K562 (cell line): ENCODE data around the gene SCARB2. TPM values are rescaled to one million over a fixed set of nuclear protein-coding genes. Genes with fewer than 3 reads are reported as not detected.

Experiments
- ATAC-seq: fragments of 200-7000 bp; cut with Tn5 transposase; 3 replicates; pipeline ENCODE4 v1.9.1; 2020; ENCODE audit warnings: moderate library complexity
- BruUV-seq: library from RNA; stranded (reverse); fragments of 400-500 nt; replicated peaks from 2 replicates; lab custom pipeline; 2021; lab: Mats Ljungman, UMichigan
- CTCF ChIA-PET: fragments of 300-600 bp; formaldehyde crosslinking; extraction: SDS; loops from one replicate; lab custom pipeline; 2021; ENCODE audit warnings: low intra/inter-chr PET ratio; lab: Yijun Ruan, JAX
- POLR2A ChIA-PET: fragments of 300-600, 350-650 bp; sonication (Branson Sonifier 250); formaldehyde crosslinking; extraction: SDS; loops from one replicate; lab custom pipeline; 2021; ENCODE audit warnings: antibody characterized with exemption, inconsistent platforms; lab: Yijun Ruan, JAX
- DNase-seq, 4 experiments: peaks; one replicate each; pipeline versions ENCODE4 v3.0.0 to v3.0.0-alpha.2; 2011 to 2018; ENCODE audit warnings: low spot score in 3 of 4, mixed read lengths in 3 of 4; ENCODE audit errors: extremely low read depth in 1 of 4
- FAIRE-seq: peaks from 2 replicates; lab custom pipeline; 2011; peaks lifted over from hg19 to GRCh38; lab: Jason Lieb, UNC
- H2AFZ ChIP-seq: 2 replicates; pipeline ENCODE4 v1.6.0; 2011; ENCODE audit warnings: low read depth, low read length, control low read depth, inconsistent platforms
- H3K27ac ChIP-seq: fragments of 200-600 bp; 3 replicates; pipeline ENCODE4 v1.8.0; 2011; ENCODE audit warnings: low read depth, mild to moderate bottlenecking, control low read depth, inconsistent platforms, low read length, moderate library complexity, mixed read lengths; ENCODE audit errors: extremely low read depth
- H3K27me3 ChIP-seq, 2 experiments: fragments of 300-600 bp in 1 of 2; 2 replicates in 1 of 2; 3 replicates in 1 of 2; pipeline versions ENCODE4 v1.6.0 to v1.8.0; 2011; ENCODE audit warnings: inconsistent platforms in 2 of 2, low read length in 2 of 2, mild to moderate bottlenecking in 1 of 2, mixed read lengths in 1 of 2, moderate library complexity in 1 of 2; ENCODE audit not compliant: control insufficient read depth in 2 of 2, insufficient read depth in 2 of 2
- H3K36me3 ChIP-seq: fragments of 300-600 bp; 3 replicates; pipeline ENCODE4 v1.8.0; 2011; ENCODE audit warnings: mild to moderate bottlenecking, low read length, inconsistent platforms; ENCODE audit not compliant: control insufficient read depth, insufficient read depth
- H3K4me1 ChIP-seq, 2 experiments: fragments of 200-600 bp in 1 of 2; replicated peaks in 1 of 2; 2 replicates in 1 of 2; 3 replicates in 1 of 2; pipeline versions ENCODE4 v1.5.1 to v1.8.0; 2011; ENCODE audit warnings: inconsistent platforms in 2 of 2, low read length in 2 of 2, mild to moderate bottlenecking in 1 of 2, mixed read lengths in 1 of 2, moderate library complexity in 1 of 2; ENCODE audit not compliant: control insufficient read depth in 2 of 2, insufficient read depth in 2 of 2
- H3K4me2 ChIP-seq: 2 replicates; pipeline ENCODE4 v1.6.1; 2011; ENCODE audit warnings: low read length, control low read depth, inconsistent platforms, mixed read lengths; ENCODE audit not compliant: insufficient read depth
- H3K4me3 ChIP-seq: fragments of 200-600 bp; sonication (generic), shearing (Covaris generic); 2 replicates; pipeline ENCODE4 v1.5.1; 2016; ENCODE audit warnings: control low read depth, inconsistent platforms
- H3K79me2 ChIP-seq: fragments of 200-600 bp; 3 replicates; pipeline ENCODE4 v1.8.0; 2011; ENCODE audit warnings: low read length, inconsistent platforms; ENCODE audit not compliant: control insufficient read depth, insufficient read depth
- H3K9ac ChIP-seq, 2 experiments: 2 replicates each; pipeline versions ENCODE4 v1.6.0 to v1.6.1; 2011; ENCODE audit warnings: low read depth in 2 of 2, low read length in 2 of 2, control low read depth in 1 of 2, inconsistent platforms in 1 of 2, mild to moderate bottlenecking in 1 of 2, mixed read lengths in 1 of 2; ENCODE audit not compliant: insufficient read depth in 1 of 2
- H3K9me1 ChIP-seq: one replicate; pipeline ENCODE4 v1.6.0; 2011; ENCODE audit warnings: inconsistent platforms, mild to moderate bottlenecking, low read length, moderate library complexity; ENCODE audit not compliant: control insufficient read depth, insufficient read depth
- H3K9me3 ChIP-seq: replicated peaks from 2 replicates; pipeline ENCODE4 v1.5.1; 2011; ENCODE audit warnings: low read depth, low read length, inconsistent platforms; ENCODE audit not compliant: control insufficient read depth, insufficient read depth
- H4K20me1 ChIP-seq: replicated peaks from 2 replicates; pipeline ENCODE4 v1.6.1; 2011; ENCODE audit warnings: low read length, inconsistent platforms, mixed read lengths; ENCODE audit not compliant: control insufficient read depth, insufficient read depth
- CGGBP1 ChIP-seq: fragments of 250-450 bp; sonication (Bioruptor Pico); IDR thresholded peaks from 2 replicates; pipeline ENCODE4 v1.9.0; 2021; ENCODE audit warnings: mild to moderate bottlenecking
- COPS2 ChIP-seq: fragments of 450-650 bp; conservative IDR thresholded peaks from 2 replicates; pipeline ENCODE4 v1.6.1; 2016; ENCODE audit warnings: mild to moderate bottlenecking, moderate library complexity
- NFIC ChIP-seq: fragments of 450-650 bp; IDR thresholded peaks from 2 replicates; pipeline ENCODE4 v1.6.1; 2017; ENCODE audit warnings: mild to moderate bottlenecking, inconsistent platforms
- ZNF407 ChIP-seq: fragments of 450-650 bp; IDR thresholded peaks from 2 replicates; pipeline ENCODE4 v1.6.1; 2016; ENCODE audit warnings: low read depth
- WGBS: fragments of 100-300 bp; shearing (Covaris generic); methylation state at CpG from one replicate; pipeline ENCODE4 v1.1.6; 2016; ENCODE audit warnings: low coverage, mixed read lengths; ENCODE audit not compliant: insufficient coverage; ENCODE audit errors: missing lambda C conversion rate; 5-methylcytosine and 5-hydroxymethylcytosine counted together
- in situ Hi-C: fragments of 300-500 bp; cut with MboI; formaldehyde crosslinking; loops from 4 replicates; pipeline ENCODE4 v1.15.0; 2018; ENCODE audit warnings: inconsistent platforms, mixed read lengths
- intact Hi-C: fragments of 100-400 bp; cut with micrococcal nuclease; formaldehyde crosslinking; loops from 2 replicates; pipeline ENCODE4 v1.14.2; 2022
- polyA plus RNA-seq, 8 experiments: library from polyadenylated mRNA; depleted of rRNA in 4 of 8; stranded (reverse) in 5 of 8; unstranded in 3 of 8; fragments of >200 nt; fragmentation: Nextera tagmentation in 2 of 8; fragmentation: Illumina TruSeq in 1 of 8; extraction: Ambion mirVana in 2 of 8; extraction: Trizol in 1 of 8; gene quantifications; 2 replicates each; pipeline versions ENCODE4 v1.2.1 to v1.2.3, GENCODE V29; 2011 to 2014; ENCODE audit warnings: inconsistent platforms in 1 of 8, missing spikeins in 1 of 8
- total RNA-seq, 7 experiments: library from RNA; depleted of rRNA in 6 of 7; stranded (reverse); fragments of >200 nt in 6 of 7; fragmentation: Illumina TruSeq in 2 of 7; extraction: Trizol in 2 of 7; gene quantifications; 2 replicates each; pipeline versions ENCODE4 v1.2.1 to v1.2.3, GENCODE V29; 2011 to 2021; ENCODE audit warnings: low replicate concordance in 1 of 7

The SCARB2 gene
- total and polyA plus RNA-seq, 9 of the 15 experiments (the other 6 are each of a cell fraction or from before 2014, with no cell fraction given): 6.1 to 25.8 (median 17.8) TPM

GRCh38 chr4:76120199-76120598, 93.4 kb downstream of the SCARB2 start:
- in situ Hi-C loops (no loop called here), intact Hi-C loops (no loop called here)
- WGBS: 97% methylated on average over 2 of the region's 4 CpGs
- H4K20me1 ChIP-seq: no peaks in the 10 kb centered on the region
- H3K4me3 ChIP-seq: no peak overlapping the region
- H3K27ac ChIP-seq: no peak overlapping the region
- BruUV-seq: no TSS peak
- no peaks in the 10 kb centered on the region for H3K27me3 ChIP-seq
- no peak for ATAC-seq
- no peaks in the 10 kb centered on the region for H3K9me1 ChIP-seq
- H3K79me2 ChIP-seq: no peaks in the 10 kb centered on the region
- TF ChIP-seq ZNF407 (no peak), COPS2 (no peak), NFIC (no peak), CGGBP1 (no peak)
- H3K4me1 ChIP-seq: no peaks in the 10 kb centered on the region
- no peaks in the 10 kb centered on the region for H3K9me3 ChIP-seq
- ChIA-PET CTCF (interaction anchor here (0.7 kb wide), 1 partner anchor 13 kb away, joined by 3 read pairs; no protein-coding TSS in a partner anchor), POLR2A (interaction anchor here (0.6 kb wide), 2 partner anchors 378 to 479 kb away, joined by 3 to 4 read pairs; no protein-coding TSS in a partner anchor)
- no peak overlapping the region for H2AFZ ChIP-seq
- no peak overlapping the region for H3K4me2 ChIP-seq
- no peak for DNase-seq
- no peak for FAIRE-seq
- peaks cover 89% of the 10 kb centered on the region for H3K36me3 ChIP-seq
- no peak overlapping the region for H3K9ac ChIP-seq
